Measurements from ENCODE around the gene MYH7B.

MYH7B gene

GRCh38 chr20:34925341-34925740 is 30.3 kb upstream of the MYH7B start:
- Histone ChIP-seq H3K4me1 (ENCODE audit: control insufficient read depth, insufficient read depth, low read length) (no peaks in the 10 kb centered on the region), H3K27ac (ENCODE audit: insufficient read depth, low read depth, low read length, poor library complexity, severe bottlenecking) (no peak overlapping the region), H3K36me3 (ENCODE audit: control insufficient read depth, insufficient read depth, low read length) (peaks cover 7% of the 10 kb centered on the region), H3K27me3 (ENCODE audit: control insufficient read depth, insufficient read depth, low read length, poor library complexity, severe bottlenecking) (no peaks in the 10 kb centered on the region), H3K4me3 (ENCODE audit: insufficient read depth, low read depth, low read length) (no peak overlapping the region), H3K9me3 (ENCODE audit: control insufficient read depth, low read length) (no peaks in the 10 kb centered on the region)
- 89 to 100% methylated on average over 3 of the region's 3 CpGs for WGBS, 2 experiments

GRCh38 chr20:34925981-34926380 is 29.7 kb upstream of the MYH7B start:
- Histone ChIP-seq H3K4me3 (ENCODE audit: insufficient read depth, low read depth, low read length) (no peak overlapping the region), H3K36me3 (ENCODE audit: control insufficient read depth, insufficient read depth, low read length) (peaks cover 7% of the 10 kb centered on the region)
- 82 to 84% methylated on average over 1 of the region's 1 CpG for WGBS, 2 experiments

GRCh38 chr20:34926581-34926980 is 29.1 kb upstream of the MYH7B start:
- 100% methylated on average over 1 of the region's 1 CpG for WGBS, 2 experiments
- Histone ChIP-seq H3K27ac (ENCODE audit: insufficient read depth, low read depth, low read length, poor library complexity, severe bottlenecking) (no peak overlapping the region), H3K36me3 (ENCODE audit: control insufficient read depth, insufficient read depth, low read length) (peaks cover 7% of the 10 kb centered on the region), H3K4me3 (ENCODE audit: insufficient read depth, low read depth, low read length) (no peak overlapping the region), H3K9me3 (ENCODE audit: control insufficient read depth, low read length) (no peaks in the 10 kb centered on the region), H3K4me1 (ENCODE audit: control insufficient read depth, insufficient read depth, low read length) (no peaks in the 10 kb centered on the region), H3K27me3 (ENCODE audit: control insufficient read depth, insufficient read depth, low read length, poor library complexity, severe bottlenecking) (no peaks in the 10 kb centered on the region)

More at GRCh38 chr20:34925981-34926380, 29.7 kb upstream of the MYH7B start:
- Histone ChIP-seq H3K4me1 (ENCODE audit: control insufficient read depth, insufficient read depth, low read length) (no peaks in the 10 kb centered on the region), H3K9me3 (ENCODE audit: control insufficient read depth, low read length) (no peaks in the 10 kb centered on the region), H3K27me3 (ENCODE audit: control insufficient read depth, insufficient read depth, low read length, poor library complexity, severe bottlenecking) (no peaks in the 10 kb centered on the region), H3K27ac (ENCODE audit: insufficient read depth, low read depth, low read length, poor library complexity, severe bottlenecking) (no peak overlapping the region)

- Histone ChIP-seq H3K4me3 (ENCODE audit: insufficient read depth, low read depth, low read length) (no peak overlapping the region), H3K9me3 (ENCODE audit: control insufficient read depth, low read length) (no peaks in the 10 kb centered on the region), H3K36me3 (ENCODE audit: control insufficient read depth, insufficient read depth, low read length) (peaks cover 7% of the 10 kb centered on the region), H3K27me3 (ENCODE audit: control insufficient read depth, insufficient read depth, low read length, poor library complexity, severe bottlenecking) (no peaks in the 10 kb centered on the region), H3K4me1 (ENCODE audit: control insufficient read depth, insufficient read depth, low read length) (no peaks in the 10 kb centered on the region), H3K27ac (ENCODE audit: insufficient read depth, low read depth, low read length, poor library complexity, severe bottlenecking) (no peak overlapping the region)
- WGBS, 2 experiments, result 83 to 98% methylated on average over 1 of the region's 1 CpG
These were observed 27.9 kb upstream of the MYH7B start for GRCh38 chr20:34927736-34928135.

GRCh38 chr20:34928411-34928810 is 27.3 kb upstream of the MYH7B start:
- no peaks in the 10 kb centered on the region for H3K27me3 ChIP-seq (ENCODE audit: control insufficient read depth, insufficient read depth, low read length, poor library complexity, severe bottlenecking)
- H3K27ac ChIP-seq (ENCODE audit: insufficient read depth, low read depth, low read length, poor library complexity, severe bottlenecking), result no peak overlapping the region
- H3K4me3 ChIP-seq (ENCODE audit: insufficient read depth, low read depth, low read length), result no peak overlapping the region
- no peaks in the 10 kb centered on the region for H3K9me3 ChIP-seq (ENCODE audit: control insufficient read depth, low read length)
- peaks cover 7% of the 10 kb centered on the region for H3K36me3 ChIP-seq (ENCODE audit: control insufficient read depth, insufficient read depth, low read length)
- WGBS, 2 experiments, result 93 to 97% methylated on average over 2 of the region's 2 CpGs
- no peaks in the 10 kb centered on the region for H3K4me1 ChIP-seq (ENCODE audit: control insufficient read depth, insufficient read depth, low read length)

- Histone ChIP-seq H3K27me3 (ENCODE audit: control insufficient read depth, insufficient read depth, low read length, poor library complexity, severe bottlenecking) (no peaks in the 10 kb centered on the region), H3K36me3 (ENCODE audit: control insufficient read depth, insufficient read depth, low read length) (peaks cover 11% of the 10 kb centered on the region), H3K9me3 (ENCODE audit: control insufficient read depth, low read length) (no peaks in the 10 kb centered on the region), H3K4me3 (ENCODE audit: insufficient read depth, low read depth, low read length) (no peak overlapping the region), H3K4me1 (ENCODE audit: control insufficient read depth, insufficient read depth, low read length) (no peaks in the 10 kb centered on the region), H3K27ac (ENCODE audit: insufficient read depth, low read depth, low read length, poor library complexity, severe bottlenecking) (no peak overlapping the region)
- WGBS, 2 experiments, result 93 to 96% methylated on average over 7 of the region's 7 CpGs
These were observed 23.9 kb upstream of the MYH7B start for GRCh38 chr20:34931771-34932170.

GRCh38 chr20:34938466-34939163 is 17.1 kb upstream of the MYH7B start:
- H3K9me3 ChIP-seq (ENCODE audit: control insufficient read depth, low read length), result no peaks in the 10 kb centered on the region
- peaks cover 6% of the 10 kb centered on the region for H3K36me3 ChIP-seq (ENCODE audit: control insufficient read depth, insufficient read depth, low read length)
- no peaks in the 10 kb centered on the region for H3K27me3 ChIP-seq (ENCODE audit: control insufficient read depth, insufficient read depth, low read length, poor library complexity, severe bottlenecking)
- H3K4me1 ChIP-seq (ENCODE audit: control insufficient read depth, insufficient read depth, low read length), result no peaks in the 10 kb centered on the region
- 93 to 97% methylated on average over 14 of the region's 14 CpGs for WGBS, 2 experiments
- H3K27ac ChIP-seq (ENCODE audit: insufficient read depth, low read depth, low read length, poor library complexity, severe bottlenecking), result no peak overlapping the region
- H3K4me3 ChIP-seq (ENCODE audit: insufficient read depth, low read depth, low read length), result no peak overlapping the region

GRCh38 chr20:34940081-34940481 is 15.6 kb upstream of the MYH7B start:
- Histone ChIP-seq H3K4me1 (ENCODE audit: control insufficient read depth, insufficient read depth, low read length) (no peaks in the 10 kb centered on the region), H3K4me3 (ENCODE audit: insufficient read depth, low read depth, low read length) (no peak overlapping the region), H3K27me3 (ENCODE audit: control insufficient read depth, insufficient read depth, low read length, poor library complexity, severe bottlenecking) (no peaks in the 10 kb centered on the region), H3K36me3 (ENCODE audit: control insufficient read depth, insufficient read depth, low read length) (peaks cover 6% of the 10 kb centered on the region), H3K27ac (ENCODE audit: insufficient read depth, low read depth, low read length, poor library complexity, severe bottlenecking) (no peak overlapping the region), H3K9me3 (ENCODE audit: control insufficient read depth, low read length) (no peaks in the 10 kb centered on the region)
- 82 to 91% methylated on average over 1 of the region's 1 CpG for WGBS, 2 experiments

- Histone ChIP-seq H3K9me3 (ENCODE audit: control insufficient read depth, low read length) (no peaks in the 10 kb centered on the region), H3K27ac (ENCODE audit: insufficient read depth, low read depth, low read length, poor library complexity, severe bottlenecking) (no peak overlapping the region), H3K27me3 (ENCODE audit: control insufficient read depth, insufficient read depth, low read length, poor library complexity, severe bottlenecking) (no peaks in the 10 kb centered on the region), H3K4me1 (ENCODE audit: control insufficient read depth, insufficient read depth, low read length) (no peaks in the 10 kb centered on the region), H3K4me3 (ENCODE audit: insufficient read depth, low read depth, low read length) (no peak overlapping the region), H3K36me3 (ENCODE audit: control insufficient read depth, insufficient read depth, low read length) (peaks cover 6% of the 10 kb centered on the region)
- 94 to 96% methylated on average over 4 of the region's 4 CpGs for WGBS, 2 experiments
These were observed 14.4 kb upstream of the MYH7B start for GRCh38 chr20:34941226-34941625.

GRCh38 chr20:34942301-34942700 is 13.4 kb upstream of the MYH7B start:
- no peaks in the 10 kb centered on the region for H3K4me1 ChIP-seq (ENCODE audit: control insufficient read depth, insufficient read depth, low read length)
- WGBS, 2 experiments, result 95 to 96% methylated on average over 9 of the region's 9 CpGs
- no peaks in the 10 kb centered on the region for H3K36me3 ChIP-seq (ENCODE audit: control insufficient read depth, insufficient read depth, low read length)

More at GRCh38 chr20:34942301-34942700, 13.4 kb upstream of the MYH7B start:
- Histone ChIP-seq H3K27me3 (ENCODE audit: control insufficient read depth, insufficient read depth, low read length, poor library complexity, severe bottlenecking) (no peaks in the 10 kb centered on the region), H3K27ac (ENCODE audit: insufficient read depth, low read depth, low read length, poor library complexity, severe bottlenecking) (no peak overlapping the region), H3K4me3 (ENCODE audit: insufficient read depth, low read depth, low read length) (no peak overlapping the region), H3K9me3 (ENCODE audit: control insufficient read depth, low read length) (no peaks in the 10 kb centered on the region)

Measured in ectodermal cell (in vitro differentiated cells).